GM19463 (cell line): Measurements from ENCODE around the gene CD226.
"Not testable (repeated sequence)": the region's sequence is repeated elsewhere in the genome, so short reads cannot be mapped to it uniquely, and the experiment has no call there.

Experiments used
- ATAC-seq: cut with Tn5 transposase; IDR thresholded peaks from one replicate; pipeline ENCODE4 v1.9.1; 2021; ENCODE audit warnings: mild to moderate bottlenecking, moderate library complexity; ENCODE audit not compliant: unreplicated experiment

Gene CD226

DNA sequence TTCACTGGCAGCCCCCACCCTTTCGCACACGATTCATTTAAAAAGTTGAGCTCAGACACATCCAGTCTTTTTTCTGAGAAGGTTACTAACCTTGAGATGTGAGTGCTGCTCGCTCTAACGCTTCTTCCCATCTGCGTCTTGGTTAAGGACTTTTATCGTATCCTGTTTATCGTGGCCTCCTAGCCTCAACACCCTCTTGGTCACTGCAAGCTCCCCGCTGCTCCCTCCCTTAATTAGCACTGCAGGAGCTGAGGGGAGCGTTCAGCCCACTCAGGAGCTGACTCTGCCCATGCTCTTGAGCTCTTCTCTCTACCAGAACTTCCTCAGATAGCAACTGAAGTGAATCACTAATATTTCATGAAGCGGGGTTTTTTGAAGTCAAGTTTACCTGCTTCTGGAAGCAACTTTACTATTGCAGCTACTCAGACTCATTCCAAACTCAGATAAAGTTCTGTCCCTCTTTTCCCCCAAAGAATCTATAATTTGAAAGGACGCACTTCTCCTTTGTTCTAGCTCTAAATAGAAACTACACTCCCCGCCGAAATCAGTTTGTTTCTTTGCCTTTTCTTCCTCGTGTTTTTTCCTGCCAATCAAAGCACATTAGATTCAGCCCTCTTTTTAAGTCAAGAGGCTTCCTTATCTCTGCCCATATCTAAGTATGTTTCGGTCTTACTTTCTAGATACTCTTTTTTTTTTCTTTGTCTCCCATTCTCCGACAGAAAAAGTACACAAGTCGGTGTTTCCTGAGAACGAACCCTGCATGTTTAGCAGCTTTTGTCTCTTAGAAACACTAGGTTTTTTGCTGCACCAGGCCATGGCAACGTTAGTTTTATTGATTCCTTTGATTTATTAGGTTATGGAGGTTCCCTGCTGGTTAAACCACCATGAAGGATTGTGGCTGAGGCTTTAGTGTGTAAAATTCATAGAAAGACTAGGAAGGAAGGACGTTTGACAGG lies 9.3 kb upstream of the CD226 start:
- no peak for ATAC-seq

DNA sequence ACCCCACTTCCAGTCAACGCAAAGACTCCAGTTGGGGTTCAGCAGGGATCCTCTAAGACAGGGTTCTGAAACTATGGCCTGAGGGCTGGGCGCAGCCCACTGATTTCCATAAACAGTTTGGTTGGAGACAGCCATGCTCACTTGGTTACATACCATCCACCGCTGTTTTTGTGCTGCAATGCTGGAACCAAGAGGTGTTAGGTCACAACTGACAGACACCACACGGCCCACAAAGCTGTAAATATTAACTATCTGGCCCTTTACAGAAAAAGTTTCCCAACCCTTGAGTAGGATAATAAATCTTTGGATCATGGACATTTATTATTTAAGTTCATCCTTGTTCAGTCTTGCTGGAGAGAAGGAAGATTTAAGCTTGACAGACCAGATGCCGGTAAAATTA lies 8.4 kb upstream of the CD226 start:
- ATAC-seq = peak; percentile 33

DNA sequence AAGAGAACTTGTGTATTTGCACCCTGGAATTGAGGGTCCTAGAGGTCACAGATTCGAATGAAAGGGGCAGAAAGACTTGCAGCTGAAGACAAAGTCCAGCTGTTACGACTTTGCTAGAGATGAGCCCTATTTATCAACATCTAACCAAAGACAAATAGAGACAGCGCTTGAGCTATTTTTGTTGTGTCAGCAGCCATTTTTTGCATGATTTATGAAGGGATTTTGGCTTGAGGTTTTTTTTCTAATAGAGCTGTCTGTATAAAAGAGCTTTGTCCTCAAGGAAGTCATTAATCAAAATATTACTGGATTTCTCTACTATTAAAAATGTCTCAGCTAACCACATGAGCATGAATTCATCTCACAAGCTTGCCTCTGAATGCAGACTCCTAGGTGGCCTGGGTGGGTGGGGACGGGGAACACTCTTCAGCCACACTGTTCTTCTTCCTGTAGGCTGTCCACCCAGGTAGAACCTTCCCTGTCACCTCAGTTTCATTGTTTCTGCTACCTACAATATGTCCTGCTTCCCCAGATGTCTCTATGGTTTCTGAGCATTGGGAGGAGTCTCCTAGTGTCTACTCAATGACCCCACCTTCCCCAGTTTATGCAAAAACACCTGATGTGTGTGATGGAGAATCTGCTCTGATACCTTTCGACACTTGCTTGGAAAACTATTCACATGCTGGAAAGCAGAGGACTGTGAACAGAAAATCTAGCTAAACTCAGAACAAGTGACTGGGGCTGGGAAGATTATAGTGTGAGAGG lies 7.2 kb upstream of the CD226 start:
- ATAC-seq = no peak

DNA sequence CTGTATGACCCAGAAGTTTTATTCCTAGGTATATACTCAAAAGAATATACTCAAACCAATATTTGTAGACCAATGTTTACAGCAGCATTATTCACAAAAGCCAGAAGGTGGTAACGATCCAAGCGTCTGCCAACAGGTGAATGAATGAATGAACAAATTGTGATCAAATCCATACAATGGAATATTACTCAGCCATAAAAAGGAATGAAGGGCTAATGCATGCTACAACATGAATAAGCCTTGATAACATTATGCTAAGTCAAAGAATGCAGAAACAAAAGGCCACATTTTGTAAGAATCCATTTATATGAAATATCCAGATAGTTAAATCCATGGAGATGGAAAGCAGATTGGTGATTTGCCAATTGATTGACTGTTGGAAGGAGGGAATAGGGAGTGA lies 5.5 kb upstream of the CD226 start:
- no peak for ATAC-seq

DNA sequence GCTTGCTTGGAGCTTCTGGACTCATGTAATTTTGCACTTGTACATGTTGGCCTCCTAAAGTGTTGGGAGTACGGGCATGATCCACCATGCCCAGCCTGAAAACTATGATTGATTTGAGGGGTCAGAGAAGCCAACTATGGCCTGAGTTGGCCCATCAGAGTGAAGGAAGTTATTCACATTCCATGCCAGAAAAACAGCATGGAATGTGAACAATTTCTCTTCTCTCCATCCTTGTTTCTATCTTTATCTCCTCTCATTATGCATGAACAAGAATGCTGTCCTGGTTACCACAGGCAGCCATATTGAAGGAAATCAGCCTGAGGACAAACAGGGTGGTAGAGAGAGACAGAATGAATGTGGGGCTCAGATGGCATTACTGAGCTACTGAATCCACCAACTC lies 3.5 kb upstream of the CD226 start:
- no peak for ATAC-seq

DNA sequence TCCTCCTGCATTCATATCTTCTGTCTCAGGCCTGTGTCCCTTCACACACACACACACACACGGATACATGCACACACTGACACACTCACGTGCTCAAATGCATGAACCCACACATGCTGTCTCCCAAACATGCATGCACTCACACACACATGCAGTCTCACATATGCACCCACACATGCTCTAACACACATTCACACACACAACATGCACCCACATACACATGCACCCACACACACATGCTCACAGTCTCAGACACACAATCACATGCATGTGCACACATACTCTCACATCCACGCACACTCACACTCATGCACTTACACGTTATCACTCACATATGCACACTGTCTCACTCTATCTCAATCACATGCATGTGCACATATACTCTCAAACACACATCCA lies 1.9 kb upstream of the CD226 start:
- no peak for ATAC-seq

DNA sequence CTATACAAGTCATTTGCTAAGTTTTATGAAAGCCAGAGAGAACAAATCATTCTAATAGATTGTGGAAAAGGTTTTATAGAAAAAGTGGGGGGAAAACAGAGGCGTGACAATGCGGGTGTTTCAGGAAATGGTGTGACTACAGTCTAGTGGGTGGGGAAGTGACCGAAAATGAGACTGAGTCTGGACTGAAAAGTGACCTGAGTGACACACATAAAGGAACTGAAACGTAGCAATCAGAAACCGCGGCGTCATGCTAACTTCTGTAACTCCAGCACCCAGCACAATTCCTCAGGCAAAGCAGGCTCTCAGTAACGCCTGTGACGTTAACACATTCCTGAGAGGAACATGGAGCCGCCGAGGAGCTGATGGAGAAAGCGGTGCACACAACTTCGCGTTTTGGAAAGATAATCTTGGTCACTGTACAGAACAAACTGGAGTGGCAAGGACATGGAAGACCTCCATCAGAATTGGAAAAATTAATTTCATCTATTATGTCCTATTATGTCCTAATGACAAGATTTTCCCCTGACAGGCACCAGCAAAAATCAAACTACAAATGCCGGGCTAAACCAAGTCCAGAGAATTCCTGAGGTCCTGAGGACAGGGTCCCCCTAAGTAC lies 1.4 kb upstream of the CD226 start:
- peak; percentile 78 for ATAC-seq

DNA sequence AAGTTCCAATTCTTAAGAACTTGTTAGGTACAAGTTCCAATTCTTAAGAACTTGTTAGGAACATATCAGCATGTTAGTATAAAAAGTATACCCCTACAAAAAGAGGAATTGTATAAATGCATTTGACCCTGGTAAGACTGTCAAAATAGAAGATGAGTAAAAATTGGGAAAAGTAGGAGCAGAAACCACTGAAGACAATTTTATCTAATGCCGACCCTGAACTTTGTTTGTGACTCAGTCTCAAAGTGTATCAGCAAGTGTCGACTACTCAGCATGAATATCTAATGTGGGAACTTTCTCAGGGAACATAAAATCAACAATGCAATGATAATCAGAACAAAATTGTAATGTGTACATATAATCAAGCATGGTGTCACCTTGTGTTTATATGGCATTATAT lies 583 bp upstream of the CD226 start:
- ATAC-seq = no peak

DNA sequence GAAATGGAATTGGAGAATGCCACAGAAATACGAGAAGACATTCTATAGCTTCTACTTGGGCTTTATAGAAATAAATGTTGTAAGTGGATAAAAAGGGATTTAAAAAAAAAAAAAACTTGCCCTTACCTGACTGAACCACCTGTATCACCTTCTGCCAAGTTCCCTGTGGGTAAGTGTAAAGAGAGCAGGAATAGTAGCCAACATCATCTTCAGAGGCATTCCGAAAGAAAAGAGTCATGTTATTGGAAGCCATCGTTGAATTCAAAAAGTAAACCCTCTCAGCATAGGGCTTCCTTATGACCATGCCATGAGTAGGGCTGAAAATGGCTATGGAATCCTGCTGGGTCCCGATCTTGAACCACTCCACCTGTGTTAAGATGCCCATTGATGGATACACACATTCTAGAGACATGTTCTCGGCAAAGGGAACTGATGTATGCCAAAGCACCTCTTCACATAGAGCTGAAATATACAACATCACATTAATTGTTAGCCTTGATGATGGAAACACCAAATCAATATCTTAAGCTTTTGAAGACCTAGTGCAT lies 991 bp downstream of the CD226 start:
- ATAC-seq = no peak

DNA sequence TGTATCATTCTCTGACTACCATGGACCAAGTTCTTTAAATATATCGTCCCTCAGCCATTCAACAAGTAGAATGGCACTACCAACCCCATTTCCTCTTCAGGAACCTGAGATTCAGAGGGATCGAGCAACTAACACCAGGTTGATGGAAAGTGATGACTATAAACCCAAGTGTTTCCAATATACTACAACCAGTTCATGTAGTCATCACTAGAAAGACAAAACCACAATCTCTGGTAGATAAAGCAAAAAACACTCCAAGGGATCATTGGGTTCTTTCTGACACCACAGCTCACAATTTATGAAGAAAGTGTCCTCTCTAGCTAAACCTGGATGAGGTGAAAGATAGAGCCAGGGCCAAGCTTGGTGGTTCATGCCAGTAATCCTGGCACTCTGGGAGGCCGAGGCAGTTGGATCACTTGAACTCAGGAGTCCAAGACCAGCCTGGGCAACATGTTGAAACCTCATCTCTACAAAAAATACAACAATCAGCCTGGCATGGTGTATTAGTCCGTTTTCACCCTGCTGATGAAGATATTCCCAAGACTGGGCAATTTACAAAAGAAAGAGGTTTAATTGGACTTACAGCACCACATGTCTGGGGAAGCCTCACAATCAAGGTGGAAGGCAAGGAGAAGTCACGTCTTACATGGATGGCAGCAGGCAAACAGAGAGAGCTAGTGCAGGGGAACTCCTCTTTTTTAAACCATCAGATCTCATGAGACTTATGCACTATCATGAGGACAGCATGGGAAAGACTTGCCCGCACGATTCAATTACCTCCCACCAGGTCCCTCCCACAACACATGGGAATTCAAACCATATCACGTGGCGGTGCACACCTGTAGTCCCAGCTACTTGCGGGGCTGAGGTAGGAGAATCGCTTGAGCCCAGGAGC lies 2.2 kb downstream of the CD226 start:
- ATAC-seq = no peak

DNA sequence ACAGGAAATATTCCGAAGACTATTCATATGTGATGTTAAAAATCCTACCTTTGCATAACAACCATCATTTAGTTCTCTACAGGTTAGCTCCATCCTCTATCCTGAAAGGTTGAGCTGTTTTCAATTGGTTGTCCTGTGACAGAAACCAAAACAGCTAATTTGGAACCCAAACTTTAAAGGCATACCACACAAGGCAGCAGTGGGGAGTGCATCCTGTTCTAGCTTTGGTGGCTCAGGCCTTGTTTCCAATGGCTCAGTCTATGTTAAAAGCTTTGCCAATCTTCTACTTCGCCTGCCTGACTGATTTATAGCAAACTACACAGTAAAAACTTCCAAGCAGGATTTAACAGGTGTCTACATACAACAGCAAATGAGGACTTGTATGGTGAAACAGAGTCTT lies 3.2 kb downstream of the CD226 start:
- ATAC-seq = no peak

DNA sequence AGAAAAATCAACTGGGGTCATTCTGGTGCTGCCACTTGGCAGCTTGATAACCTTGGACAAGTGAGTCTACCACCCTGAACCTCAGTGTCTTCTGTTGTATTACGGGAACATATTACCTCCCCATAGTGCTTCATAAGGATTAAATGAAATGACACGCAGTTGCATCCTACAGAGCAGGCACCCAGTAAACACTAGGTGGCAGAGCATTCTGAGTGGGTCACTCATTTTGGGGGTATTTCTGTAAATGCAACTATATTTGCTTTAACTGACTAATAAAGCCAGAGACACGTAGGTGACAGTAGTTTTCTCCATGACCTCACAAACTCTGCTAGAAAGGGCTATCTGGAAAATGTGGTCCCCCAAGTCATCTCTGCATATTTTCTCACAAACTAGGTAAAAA lies 4.7 kb downstream of the CD226 start:
- ATAC-seq = no peak

DNA sequence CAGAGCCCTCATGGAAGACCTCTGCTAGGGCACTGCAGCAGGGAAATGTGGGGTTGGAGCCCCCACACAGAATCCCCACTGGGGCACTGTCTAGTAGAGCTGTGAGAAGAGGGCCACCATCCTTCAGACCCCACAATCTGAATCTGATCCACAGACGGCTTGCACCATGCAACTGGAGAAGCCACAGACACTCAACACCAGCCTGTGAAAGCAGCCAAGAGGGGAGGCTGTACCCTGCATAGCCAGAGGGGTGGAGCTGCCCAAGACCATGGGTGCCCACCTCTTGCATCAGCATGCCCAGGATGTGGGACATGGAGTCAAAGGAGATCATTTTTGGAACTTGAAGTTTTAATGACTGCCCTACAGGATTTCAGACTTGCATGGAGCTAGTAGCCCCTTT lies 6.5 kb downstream of the CD226 start:
- no peak for ATAC-seq

DNA sequence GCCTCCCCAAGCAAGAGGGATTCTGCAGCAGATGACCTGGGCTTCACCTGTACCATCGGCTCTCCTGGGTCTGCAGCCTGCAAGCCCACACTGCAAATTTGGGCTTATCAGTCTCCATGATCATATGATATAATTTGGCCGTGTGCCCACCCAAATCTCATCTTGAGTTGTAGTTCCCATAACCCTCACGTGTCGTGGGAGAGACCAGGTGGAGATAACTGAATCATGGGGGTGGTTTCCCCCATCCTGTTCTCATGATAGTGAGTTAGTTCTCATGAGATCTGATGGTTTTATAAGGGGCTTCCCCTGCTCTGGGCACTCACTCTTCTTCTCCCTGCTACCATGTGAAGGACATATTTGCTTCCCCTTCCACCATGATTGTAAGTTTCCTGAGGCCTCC lies 7.9 kb downstream of the CD226 start:
- not testable (repeated sequence) for ATAC-seq

DNA sequence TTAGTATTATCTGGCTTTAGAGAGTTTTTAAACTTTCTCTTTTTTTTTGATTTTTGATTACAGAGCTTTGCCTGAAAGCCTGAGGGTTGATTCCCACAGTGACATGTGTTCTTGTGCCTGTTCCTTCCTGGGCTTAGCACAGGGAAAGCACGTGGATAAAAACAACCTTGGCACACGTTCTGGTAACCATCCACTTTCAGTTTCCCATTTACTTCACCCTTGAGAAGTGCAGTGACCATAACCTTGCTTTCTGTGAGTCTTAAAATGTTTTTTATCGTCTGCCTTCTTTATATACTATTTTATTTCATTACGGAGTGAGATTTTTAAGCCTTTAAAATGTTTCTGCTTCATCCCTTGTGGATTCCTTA lies 11.5 kb downstream of the CD226 start:
- peak; percentile 20 for ATAC-seq

DNA sequence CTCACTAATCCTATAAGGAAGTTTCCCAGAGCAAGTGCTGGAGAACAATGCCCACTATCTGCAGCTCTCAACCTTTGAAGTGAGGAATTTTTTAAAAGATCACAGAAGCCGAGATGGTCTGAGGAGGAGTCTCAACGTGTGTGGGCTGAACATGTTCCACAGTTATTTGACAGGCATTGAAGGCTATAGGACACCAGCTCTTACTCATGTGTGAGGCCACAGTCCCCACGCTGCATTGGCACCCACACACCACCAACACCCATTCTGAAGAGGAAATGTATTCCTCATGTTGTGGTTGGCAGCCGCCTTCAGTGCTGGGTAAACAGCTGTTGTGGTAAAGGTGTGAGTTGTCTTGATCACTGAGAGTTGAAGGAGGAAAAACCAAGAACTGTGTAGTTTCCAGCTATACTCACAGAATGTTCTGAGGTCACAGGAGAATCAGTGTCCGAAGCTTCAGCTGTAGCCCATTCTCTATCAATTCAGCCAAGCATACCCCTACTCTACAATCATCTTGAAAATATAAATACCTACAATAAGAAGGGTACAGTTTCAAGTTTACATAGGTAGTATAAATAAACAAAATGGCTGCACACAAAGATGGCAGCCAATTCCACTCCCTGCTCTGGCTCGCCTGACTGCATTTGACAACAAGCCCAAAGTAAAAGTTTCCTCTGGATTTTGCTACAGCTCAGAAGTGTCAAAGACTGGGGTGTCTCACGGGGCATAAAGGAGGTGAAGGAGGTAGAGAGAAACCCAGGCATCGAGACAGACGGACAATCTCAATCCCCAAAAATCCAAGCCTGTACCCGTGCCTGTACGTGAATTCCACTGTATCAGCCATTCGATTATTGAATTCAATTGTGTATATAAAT lies 12.1 kb downstream of the CD226 start:
- peak; percentile 94 for ATAC-seq

DNA sequence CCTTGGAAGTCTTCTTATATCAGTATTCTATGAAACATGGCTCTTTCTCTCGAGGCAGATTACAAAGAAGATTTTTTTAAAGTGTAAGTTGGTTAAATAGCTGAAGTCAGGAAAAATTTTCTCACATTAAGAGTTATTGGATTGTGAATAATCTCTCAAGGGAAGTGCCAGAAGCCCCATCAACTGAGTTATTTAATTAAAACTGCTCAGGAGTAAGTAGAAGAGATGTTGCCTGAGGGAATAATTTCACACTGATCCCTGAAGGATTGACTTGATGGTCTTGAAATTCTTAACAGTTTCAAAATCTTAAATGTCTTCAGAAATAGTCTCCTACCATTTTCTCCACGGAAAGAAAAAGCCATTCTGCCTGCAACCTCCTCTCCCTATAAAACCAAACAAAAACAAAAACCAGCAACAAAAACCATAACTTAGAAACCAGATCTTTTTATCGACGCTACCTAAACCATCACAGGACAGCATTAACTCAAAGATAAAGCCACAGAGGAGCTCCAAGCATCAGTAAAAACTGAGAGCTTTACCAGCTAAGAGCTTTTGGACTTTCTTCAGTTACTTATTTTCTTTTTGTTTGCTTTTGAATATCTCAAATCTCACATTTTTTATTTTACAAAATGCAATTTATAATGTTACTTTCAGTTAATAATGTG lies 12.9 kb downstream of the CD226 start:
- no peak for ATAC-seq

DNA sequence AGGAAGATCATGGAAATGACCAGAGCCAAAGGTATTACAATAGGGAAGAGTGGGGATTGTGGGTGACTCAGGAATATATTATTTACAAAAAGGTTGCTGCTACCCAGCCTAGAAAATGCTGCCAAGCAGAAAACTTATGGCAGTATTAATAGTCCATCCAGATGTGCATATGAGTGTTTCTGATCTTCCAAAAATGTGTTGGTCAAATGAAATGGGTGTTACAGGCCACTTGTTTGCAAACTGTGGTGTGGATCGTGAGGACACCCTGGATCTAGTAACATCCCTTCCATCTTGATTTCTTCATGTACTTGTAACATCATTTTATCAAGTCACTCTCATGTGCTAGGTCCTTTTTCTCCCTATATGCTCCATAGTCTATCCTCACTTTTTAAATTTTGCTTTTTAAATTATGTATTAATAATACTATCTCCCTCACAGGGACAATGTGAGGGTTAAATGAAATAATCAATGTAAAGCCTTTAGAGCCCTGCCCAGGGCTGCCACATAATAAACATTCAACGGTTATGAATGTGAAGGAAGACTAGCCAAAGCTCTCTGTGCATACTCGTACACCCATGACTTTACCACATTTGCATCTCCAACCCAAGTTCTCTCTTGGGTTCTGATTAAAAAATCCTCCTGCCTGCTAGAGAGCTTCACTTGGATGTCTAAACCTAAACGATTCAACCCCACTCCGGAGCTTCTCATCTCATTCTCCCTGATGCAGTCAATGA lies 18.5 kb downstream of the CD226 start:
- no peak for ATAC-seq
